GM18867 (cell line): ENCODE data around the gene CENPE.

Experiments
- ATAC-seq: cut with Tn5 transposase; IDR thresholded peaks from one replicate; pipeline ENCODE4 v1.9.1; 2021; ENCODE audit warnings: mild to moderate bottlenecking, moderate library complexity; ENCODE audit not compliant: unreplicated experiment

The CENPE gene

DNA sequence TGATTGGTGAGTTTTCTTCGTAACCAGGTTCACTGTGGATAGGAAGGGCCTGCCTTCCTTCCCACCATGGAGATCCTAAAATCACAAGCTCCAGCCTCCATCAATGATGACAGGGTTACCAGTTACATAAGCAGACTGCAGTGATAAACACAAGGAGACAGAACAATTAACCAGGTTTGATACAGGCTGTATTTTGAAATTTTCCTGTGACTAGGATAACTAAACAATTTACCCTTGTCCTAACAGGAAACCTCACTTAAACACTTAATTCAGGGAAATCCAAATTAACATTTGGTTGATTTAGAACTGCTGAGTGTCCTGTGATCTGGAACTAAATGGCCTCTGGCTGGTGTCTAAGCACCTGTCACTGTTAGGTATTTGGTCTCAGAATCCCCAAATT is 118.5 kb downstream of the CENPE start:
- ATAC-seq: no peak

DNA sequence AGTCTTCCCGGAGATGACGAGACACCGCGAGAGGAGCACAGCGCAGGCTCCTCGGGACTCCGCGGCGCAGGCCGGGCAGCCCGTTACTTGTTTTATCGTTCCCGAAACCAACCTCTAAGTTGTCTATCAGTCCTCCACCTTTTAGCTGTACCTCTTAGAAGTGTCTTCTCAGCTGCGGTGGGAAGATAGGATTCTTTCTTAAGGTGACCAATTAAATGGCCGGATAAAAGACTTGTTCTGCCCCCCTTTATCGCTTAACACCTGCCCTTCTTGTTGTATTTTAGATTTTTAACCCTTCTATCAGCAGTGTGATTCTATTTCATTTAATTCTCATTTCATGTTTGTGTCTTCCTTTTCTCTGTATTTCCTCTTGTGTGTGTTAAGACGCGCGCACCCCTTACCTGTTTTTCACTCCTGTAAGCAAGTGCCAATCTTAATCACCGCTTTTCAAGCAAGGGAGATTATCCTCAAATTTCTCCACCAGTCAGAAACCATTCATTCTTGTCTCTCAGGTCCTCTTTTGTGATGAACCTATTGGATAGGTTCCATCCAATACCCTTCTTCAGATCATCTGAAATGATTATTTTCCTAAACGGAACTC is 121.3 kb downstream of the CENPE start, which contains the start of gene SLC9B2:
TSS of gene SLC9B2 (minus strand) at position 15 of the 601 bp plus-strand sequence. CDS start 9,211 bp downstream, outside the sequence.
- ATAC-seq: peak; percentile 50

DNA sequence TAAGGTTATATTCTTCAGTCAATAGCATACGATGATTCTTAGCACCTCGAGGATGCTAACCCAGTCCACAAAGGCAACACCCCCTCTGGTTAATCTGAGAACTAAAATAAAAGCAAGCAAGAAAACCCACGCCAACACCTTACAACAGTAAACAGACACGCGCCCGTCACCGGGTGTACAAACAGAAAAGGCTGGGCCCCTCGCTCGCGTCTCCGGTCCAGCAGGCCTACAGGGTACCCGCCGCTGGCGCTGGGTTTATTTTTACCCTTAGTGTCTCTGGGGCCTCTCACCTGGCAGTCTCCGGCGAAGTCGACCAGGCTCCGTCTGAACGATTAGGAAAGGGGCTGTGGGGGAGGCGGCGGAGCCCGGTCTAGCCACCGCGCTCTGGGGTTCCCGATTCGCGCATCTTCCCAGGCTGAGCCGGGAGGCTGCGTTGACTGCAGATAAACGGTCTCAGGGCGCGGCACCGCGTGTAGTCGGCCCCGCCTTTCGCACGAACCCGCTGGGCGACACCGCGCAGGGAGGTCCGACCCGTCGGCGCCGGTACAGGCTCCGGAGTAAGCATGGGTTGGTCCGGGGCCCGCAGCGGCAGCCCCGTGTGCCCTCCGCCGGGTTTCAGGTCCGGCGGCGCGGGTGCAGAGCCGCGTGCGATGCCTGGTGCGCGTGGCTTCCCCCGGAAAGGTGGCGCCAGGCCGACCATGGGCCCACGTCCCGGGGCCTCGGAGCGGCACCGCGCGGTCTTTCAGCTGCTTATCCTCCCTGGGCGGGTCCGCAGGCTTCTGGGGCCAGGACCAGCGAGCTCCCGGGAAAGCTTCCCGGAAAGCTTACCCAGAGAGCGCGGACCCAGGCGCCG is 122.0 kb downstream of the CENPE start:
- peak; percentile 56 for ATAC-seq

DNA sequence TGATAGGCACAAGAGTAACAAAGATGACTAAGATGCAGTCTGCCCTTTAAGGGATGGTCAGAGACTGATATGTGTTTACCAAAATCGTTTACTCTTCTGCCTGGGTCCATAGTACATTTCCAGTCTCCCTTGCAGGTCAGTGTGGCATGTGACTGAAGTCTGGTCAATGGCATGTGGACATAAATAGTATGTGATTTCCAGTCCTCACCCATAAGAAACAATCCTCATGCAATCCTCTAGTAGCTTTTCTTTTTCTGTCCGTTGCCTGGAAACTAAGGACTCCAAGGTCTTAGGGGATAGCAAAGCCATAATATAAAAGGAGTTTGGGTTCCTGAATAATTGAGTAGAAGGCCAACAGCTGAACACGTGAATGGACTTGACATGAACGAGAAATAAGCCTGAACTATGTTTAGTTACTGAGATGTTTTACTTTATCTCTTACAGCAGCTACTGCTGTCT is 122.7 kb downstream of the CENPE start:
- ATAC-seq: peak; percentile 1

DNA sequence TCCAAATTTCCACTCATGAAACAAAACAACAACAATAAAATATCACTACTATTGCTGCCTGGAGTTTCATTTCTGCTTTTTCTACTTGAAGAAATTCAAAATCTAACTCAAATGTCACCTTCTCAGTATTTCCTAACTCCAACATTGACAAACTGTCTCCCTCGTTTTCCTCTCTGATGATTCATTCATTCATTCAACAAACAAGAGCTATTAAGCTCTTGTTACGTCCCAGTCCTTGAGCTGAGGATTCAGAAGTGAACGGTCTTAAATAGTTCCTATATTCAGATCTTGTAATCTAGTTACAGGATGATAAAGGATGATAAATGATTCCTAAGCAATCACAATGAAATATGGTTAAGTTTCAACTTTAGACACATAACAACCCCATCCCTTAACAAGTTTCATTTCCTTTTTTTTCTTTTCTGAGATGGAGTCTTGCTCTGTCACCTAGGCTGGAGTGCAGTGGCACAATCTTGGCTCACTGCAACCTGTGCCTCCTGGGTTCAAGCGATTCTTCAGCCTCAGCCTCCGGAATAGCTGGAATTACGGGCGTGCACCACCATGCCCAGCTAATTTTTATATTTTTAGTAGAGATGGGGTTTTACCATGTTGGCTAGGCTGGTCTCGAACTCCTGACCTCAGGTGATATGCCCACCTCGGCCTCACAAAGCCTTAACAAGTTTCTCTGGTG is 123.3 kb downstream of the CENPE start:
- peak; percentile 35 for ATAC-seq

DNA sequence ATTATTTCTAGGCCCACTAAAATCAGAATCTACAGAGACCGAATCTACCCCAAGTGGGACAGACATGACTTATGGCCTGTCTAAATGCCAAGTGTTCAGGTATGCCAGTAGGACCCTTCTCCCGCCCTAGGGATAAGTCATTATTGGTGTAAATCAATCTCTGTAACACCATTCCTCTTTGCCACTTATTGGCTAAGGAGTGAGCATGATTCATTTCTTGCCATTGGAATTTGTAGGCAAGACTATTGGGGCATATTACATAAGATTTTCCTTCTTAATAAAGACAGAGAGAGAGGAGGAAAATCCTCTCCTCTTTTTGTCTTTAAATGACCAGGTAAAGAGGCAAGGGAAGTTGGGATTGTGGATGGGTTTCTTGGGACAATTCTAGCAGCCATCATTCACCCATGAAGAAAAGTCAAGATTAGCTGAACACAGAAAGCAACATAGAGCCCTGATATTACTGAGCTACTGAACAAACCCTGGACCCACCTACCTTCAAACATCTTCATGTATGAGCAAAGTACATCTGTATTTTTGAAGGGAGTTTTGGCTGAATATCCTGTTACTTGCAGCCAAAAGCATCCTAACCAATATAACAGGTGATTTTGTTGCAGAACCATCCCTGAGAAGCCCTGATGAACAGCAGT is 124.2 kb downstream of the CENPE start:
- no peak for ATAC-seq

DNA sequence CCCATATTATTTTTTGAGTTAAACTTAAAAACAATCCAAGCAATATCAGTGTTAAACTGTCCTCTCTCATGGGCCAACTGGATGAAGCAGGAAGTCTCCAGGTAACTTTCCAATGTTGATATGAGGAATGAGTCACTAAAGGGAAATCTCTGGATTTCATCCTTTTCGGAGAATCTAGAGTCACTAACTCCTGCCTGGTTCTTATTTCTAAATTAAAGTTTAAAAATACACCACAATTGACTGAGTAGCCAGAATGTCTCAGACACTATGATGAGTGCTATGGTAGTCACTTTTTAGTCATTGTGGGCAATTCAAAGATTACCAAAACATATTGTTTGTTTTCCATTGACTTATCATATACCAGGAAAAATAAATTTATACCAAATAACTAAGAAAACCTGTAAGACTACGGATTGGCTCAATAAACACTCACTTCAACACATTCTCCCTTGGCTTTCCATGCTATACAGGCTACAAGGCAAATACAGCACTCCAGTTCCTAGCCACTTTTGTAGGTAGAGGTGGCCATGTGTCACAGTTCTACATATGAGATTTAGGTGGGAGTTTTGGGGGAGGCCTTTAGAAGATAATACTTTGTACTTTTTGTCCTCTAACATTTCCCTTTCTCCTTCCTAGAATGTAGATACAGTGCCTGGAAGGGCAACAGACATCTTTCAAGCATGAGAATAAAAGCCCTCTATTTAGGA is 130.1 kb downstream of the CENPE start:
- no peak for ATAC-seq

DNA sequence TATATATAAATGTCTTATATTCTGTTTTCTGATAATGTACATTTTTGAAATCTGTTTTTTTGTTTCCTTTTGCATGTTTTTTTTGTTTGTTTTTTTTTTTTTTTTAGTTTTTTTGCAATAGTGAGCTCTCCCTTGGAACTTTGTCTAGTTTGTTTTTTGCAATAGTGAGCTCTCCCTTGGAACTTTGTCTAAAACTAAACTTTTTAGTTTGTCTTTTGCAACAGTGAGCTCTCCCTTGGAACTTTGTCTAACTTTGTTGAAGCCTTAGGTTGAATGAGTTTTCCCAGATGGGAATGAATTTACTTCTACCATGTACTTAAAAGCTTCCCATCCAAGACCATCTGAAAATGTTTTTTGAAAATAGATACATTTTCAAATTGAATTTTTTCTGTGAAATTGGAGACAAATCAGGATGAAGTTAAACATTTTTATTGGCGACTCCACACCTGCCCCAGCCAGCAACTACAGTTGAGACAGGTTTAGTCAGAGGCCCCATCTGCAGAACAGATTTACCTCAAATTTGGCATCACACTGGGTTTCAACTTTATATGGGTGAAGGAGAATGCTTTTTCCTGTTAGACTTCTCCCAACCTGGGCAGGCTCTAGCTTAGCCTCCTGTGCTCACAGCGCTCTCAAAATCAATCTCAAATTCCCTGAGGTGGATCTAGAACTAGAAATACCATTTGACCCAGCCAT is 137.5 kb downstream of the CENPE start:
- no peak for ATAC-seq
